Thoracic aorta (tissue), 2 donors: ENCODE data around the gene EZH2. TPM values are rescaled to one million over a fixed set of nuclear protein-coding genes. Genes with fewer than 3 reads are reported as not detected.

Experiments
- ATAC-seq: fragments of 150-250 bp; one replicate; pipeline ENCODE4 v1.8.0; 2017; ENCODE audit warnings: low read depth; ENCODE audit not compliant: insufficient number of reproducible peaks, low FRiP score
- DNase-seq: peaks from one replicate; pipeline ENCODE4 v3.0.0-alpha.2; 2020; ENCODE audit warnings: low spot score
- H3K27ac ChIP-seq, 2 donors: fragments of 200-600 bp; sonication (generic); 1 replicate in 1 of 2; 2 replicates in 1 of 2; pipeline ENCODE4 v1.5.1; 2016; ENCODE audit warnings: mild to moderate bottlenecking in 2 of 2, moderate library complexity in 2 of 2
- H3K27me3 ChIP-seq: fragments of 200-600 bp; sonication (generic); replicated peaks from 2 replicates; pipeline ENCODE4 v1.6.0; 2016; ENCODE audit warnings: mild to moderate bottlenecking; ENCODE audit not compliant: insufficient read depth
- H3K36me3 ChIP-seq: fragments of 200-600 bp; sonication (generic); one replicate; pipeline ENCODE4 v1.5.1; 2016
- H3K4me1 ChIP-seq, 2 donors: fragments of 200-600 bp; sonication (generic); 1 replicate in 1 of 2; 2 replicates in 1 of 2; pipeline versions ENCODE4 v1.5.1 to v1.6.0; 2016; ENCODE audit warnings: low read depth in 2 of 2, mild to moderate bottlenecking in 1 of 2; ENCODE audit not compliant: control insufficient read depth in 1 of 2
- H3K4me3 ChIP-seq: fragments of 200-600 bp; sonication (generic); 2 replicates; pipeline ENCODE4 v1.5.1; 2016; ENCODE audit warnings: mild to moderate bottlenecking
- H3K9me3 ChIP-seq: fragments of 200-600 bp; sonication (generic); 2 replicates; pipeline ENCODE4 v1.5.1; 2016
- CTCF ChIP-seq: fragments of 200-600 bp; sonication (generic); IDR thresholded peaks from one replicate; pipeline ENCODE4 v1.5.1; 2019; ENCODE audit warnings: antibody characterized with exemption
- total RNA-seq, 2 donors: library from RNA; depleted of rRNA; stranded (reverse); fragments of >200 nt; gene quantifications; one replicate each; pipeline versions ENCODE4 v1.1.0 to v1.2.3, GENCODE V29; 2016

The EZH2 gene
- total RNA-seq, 2 donors from 2014 or later, result 2.4 TPM; not detected in 1

- ATAC-seq (no peak), DNase-seq (no peak)
- H3K27ac ChIP-seq, result no peak overlapping the region
- no peaks in the 10 kb centered on the region for H3K9me3 ChIP-seq
- TF ChIP-seq CTCF, result no peak
- H3K4me3 ChIP-seq, result no peak overlapping the region
- peaks cover 20% of the 10 kb centered on the region for H3K36me3 ChIP-seq
- no peaks in the 10 kb centered on the region for H3K27me3 ChIP-seq
- H3K4me1 ChIP-seq, result no peaks in the 10 kb centered on the region
Observed at GRCh38 chr7:148783801-148784527, 100.1 kb downstream of the EZH2 start.

- Histone ChIP-seq H3K9me3 (no peaks in the 10 kb centered on the region), H3K4me1 (no peaks in the 10 kb centered on the region), H3K27ac (no peak overlapping the region), H3K4me3 (no peak overlapping the region), H3K36me3 (peaks cover 16% of the 10 kb centered on the region), H3K27me3 (no peaks in the 10 kb centered on the region)
- DNase-seq (no peak), ATAC-seq (no peak)
- TF ChIP-seq CTCF, result no peak
Observed at GRCh38 chr7:148782757-148783456, 101.2 kb downstream of the EZH2 start.

GRCh38 chr7:148774471-148774870, 109.6 kb downstream of the EZH2 start:
- DNase-seq (no peak), ATAC-seq (no peak)
- no peak for TF ChIP-seq CTCF
- Histone ChIP-seq H3K4me3 (no peak overlapping the region), H3K27me3 (no peaks in the 10 kb centered on the region), H3K4me1 (no peaks in the 10 kb centered on the region), H3K27ac (no peak overlapping the region), H3K9me3 (no peaks in the 10 kb centered on the region), H3K36me3 (peaks cover 23% of the 10 kb centered on the region)

GRCh38 chr7:148773334-148773733, 110.8 kb downstream of the EZH2 start:
- ATAC-seq, result no peak
- Histone ChIP-seq H3K27me3 (no peaks in the 10 kb centered on the region), H3K4me1 (no peaks in the 10 kb centered on the region), H3K36me3 (peaks cover 27% of the 10 kb centered on the region), H3K4me3 (no peak overlapping the region), H3K9me3 (no peaks in the 10 kb centered on the region), H3K27ac (no peak overlapping the region)
- no peak for DNase-seq
- TF ChIP-seq CTCF, result no peak

- Histone ChIP-seq H3K4me1 (no peaks in the 10 kb centered on the region), H3K4me3 (no peak overlapping the region), H3K27ac (no peak overlapping the region), H3K36me3 (peaks cover 32% of the 10 kb centered on the region), H3K27me3 (no peaks in the 10 kb centered on the region), H3K9me3 (no peaks in the 10 kb centered on the region)
- ATAC-seq, result no peak
- TF ChIP-seq CTCF, result no peak
- DNase-seq, result no peak
Observed at GRCh38 chr7:148772297-148773089, 111.6 kb downstream of the EZH2 start.
